Activated naive CD4-positive, alpha-beta T cell treated with anti-CD3 and anti-CD28 coated beads, Interleukin-2, amount 50 U/mL, for 24 hours (primary cell): ENCODE results near the gene FLVCR2.

ENCODE experiments used
- H3K27ac Mint-ChIP-seq: one replicate; pipeline ENCODE4 v1.8.0; 2021; ENCODE audit warnings: mild to moderate bottlenecking, mixed read lengths
- H3K27me3 Mint-ChIP-seq: one replicate; pipeline ENCODE4 v1.8.0; 2021; ENCODE audit warnings: mixed read lengths
- H3K36me3 Mint-ChIP-seq: one replicate; pipeline ENCODE4 v1.8.0; 2021; ENCODE audit warnings: mixed read lengths
- H3K4me1 Mint-ChIP-seq: one replicate; pipeline ENCODE4 v1.8.0; 2021; ENCODE audit warnings: mixed read lengths
- H3K4me3 Mint-ChIP-seq: one replicate; pipeline ENCODE4 v1.8.0; 2021; ENCODE audit warnings: mild to moderate bottlenecking, mixed read lengths
- H3K9me3 Mint-ChIP-seq: one replicate; pipeline ENCODE4 v1.8.0; 2021; ENCODE audit warnings: mixed read lengths

The FLVCR2 gene

DNA sequence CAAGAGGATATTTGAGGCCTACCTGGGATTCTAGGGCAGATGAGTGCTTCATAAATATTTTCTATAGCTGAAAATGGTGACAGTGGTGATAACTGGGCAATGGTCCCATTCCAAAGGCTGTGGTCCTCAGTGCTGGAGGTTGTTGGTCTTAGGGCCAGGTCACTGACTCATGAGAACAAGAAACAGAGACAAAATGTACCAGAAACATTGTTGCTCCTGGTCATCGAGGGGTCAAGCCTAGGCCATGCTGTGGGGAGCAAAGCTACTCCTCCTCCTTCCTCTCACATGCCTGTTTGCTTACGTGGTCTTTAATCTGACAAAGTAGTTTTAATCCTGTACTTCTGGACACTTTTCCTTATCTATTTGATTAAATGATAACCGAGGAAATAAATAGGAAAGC is 48.4 kb downstream of the FLVCR2 start:
- Mint-ChIP-seq H3K27me3 (no peaks in the 10 kb centered on the region), H3K9me3 (no peaks in the 10 kb centered on the region), H3K4me1 (no peaks in the 10 kb centered on the region), H3K36me3 (peaks cover 3% of the 10 kb centered on the region), H3K4me3 (no peak overlapping the region), H3K27ac (no peak overlapping the region)

DNA sequence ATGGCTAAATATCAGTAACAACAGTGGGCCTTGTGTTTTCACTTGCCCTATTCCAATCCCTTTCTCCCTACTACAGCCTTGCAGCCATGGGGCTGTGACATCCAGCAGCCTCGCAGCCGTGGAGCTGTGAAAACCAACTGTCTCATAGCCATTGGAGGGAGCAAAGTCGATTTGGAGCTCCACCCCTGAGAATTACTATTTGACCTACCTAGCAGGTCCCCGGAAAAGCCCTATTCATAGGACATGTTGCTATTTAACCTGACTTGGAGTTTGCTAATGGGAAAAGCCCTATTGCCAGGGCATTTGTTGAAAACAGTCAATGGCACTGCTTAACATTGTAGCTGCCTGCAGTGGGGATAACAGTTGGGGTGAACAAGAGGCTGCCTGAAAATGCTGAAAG is 49.0 kb downstream of the FLVCR2 start:
- Mint-ChIP-seq H3K9me3 (no peaks in the 10 kb centered on the region), H3K4me3 (no peak overlapping the region), H3K27ac (no peak overlapping the region), H3K4me1 (no peaks in the 10 kb centered on the region), H3K36me3 (peaks cover 3% of the 10 kb centered on the region), H3K27me3 (no peaks in the 10 kb centered on the region)

DNA sequence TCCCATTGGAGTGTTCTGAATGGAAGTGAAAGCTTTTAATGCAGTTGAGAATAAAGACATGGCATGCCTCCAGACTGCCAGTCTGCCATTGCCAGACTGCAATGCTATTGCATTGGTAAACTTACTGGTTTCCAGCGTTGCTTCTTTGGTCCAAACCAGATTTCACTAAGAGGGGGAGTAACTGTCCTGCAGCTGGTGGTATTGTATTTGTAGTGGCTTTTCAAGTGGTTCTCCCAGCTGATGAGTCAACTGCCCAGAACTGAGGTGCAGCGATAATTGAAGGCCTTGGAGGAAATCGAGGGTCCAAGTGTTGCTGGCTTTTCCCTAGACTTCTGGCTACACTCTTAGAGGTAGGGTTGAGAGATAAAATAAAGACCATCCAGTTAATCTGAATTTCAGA is 50.4 kb downstream of the FLVCR2 start:
- no peak overlapping the region for H3K4me3 Mint-ChIP-seq
- no peaks in the 10 kb centered on the region for H3K9me3 Mint-ChIP-seq
- peaks cover 3% of the 10 kb centered on the region for H3K36me3 Mint-ChIP-seq
- H3K27me3 Mint-ChIP-seq = no peaks in the 10 kb centered on the region
- H3K27ac Mint-ChIP-seq = no peak overlapping the region
- H3K4me1 Mint-ChIP-seq = no peaks in the 10 kb centered on the region

DNA sequence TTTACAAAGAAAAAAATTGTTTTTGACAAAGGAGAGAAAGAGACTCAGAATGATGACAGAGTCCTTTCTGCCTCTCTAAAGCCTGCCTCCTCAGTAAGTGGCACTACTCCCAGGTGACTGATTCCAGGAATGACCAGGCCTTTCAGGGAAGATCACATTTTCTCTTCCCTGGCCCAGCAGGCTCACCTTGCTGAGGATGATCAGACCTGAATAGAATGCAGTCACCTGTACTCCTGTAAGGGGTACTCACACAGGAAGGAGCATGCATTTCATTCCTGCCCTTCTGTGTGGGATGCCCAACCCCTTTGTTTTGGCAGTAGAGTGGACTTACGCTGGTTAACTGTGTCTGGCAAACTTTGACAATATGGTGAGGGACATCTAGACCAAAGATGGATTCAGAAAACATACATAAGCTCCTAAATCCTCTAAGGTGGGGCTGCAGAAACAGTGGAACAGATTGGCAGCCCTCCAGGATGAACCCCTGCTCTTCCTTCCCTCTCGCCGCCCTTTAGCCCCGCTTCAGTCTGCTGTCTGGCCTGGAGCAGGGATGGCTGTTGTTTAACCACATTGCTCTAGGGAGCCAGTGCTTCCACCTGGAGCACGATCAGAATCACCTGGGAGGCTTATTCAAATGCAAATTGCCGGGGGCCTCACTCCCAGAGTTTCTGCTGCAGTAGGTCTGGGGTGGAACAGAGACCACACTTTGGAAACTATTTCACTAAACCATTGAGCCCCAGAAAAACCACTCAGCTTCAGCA is 52.5 kb downstream of the FLVCR2 start:
- H3K4me1 Mint-ChIP-seq = no peaks in the 10 kb centered on the region
- no peaks in the 10 kb centered on the region for H3K27me3 Mint-ChIP-seq
- H3K4me3 Mint-ChIP-seq = no peak overlapping the region
- H3K9me3 Mint-ChIP-seq = no peaks in the 10 kb centered on the region
- no peaks in the 10 kb centered on the region for H3K36me3 Mint-ChIP-seq
- H3K27ac Mint-ChIP-seq = no peak overlapping the region

DNA sequence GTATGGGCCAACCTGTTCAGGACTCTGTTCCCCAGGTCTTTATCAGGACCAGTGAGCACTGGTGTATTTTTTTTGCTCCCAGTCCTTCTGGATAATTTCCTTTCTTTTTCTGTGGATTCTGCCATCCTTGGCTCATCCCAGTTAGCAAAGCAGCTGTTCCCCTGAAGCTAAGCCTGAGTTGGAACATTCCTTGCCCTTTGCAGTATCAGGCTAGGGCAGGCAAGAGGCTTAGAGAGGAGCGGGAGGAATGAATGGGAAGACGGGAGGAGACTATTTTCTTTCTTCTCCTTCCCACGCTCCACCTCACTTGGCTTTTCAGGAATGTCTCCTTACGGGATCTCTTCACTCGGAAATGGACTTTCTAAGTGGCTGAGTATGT is 53.0 kb downstream of the FLVCR2 start:
- no peaks in the 10 kb centered on the region for H3K27me3 Mint-ChIP-seq
- no peak overlapping the region for H3K4me3 Mint-ChIP-seq
- H3K36me3 Mint-ChIP-seq = no peaks in the 10 kb centered on the region
- H3K4me1 Mint-ChIP-seq = no peaks in the 10 kb centered on the region
- H3K9me3 Mint-ChIP-seq = no peaks in the 10 kb centered on the region
- no peak overlapping the region for H3K27ac Mint-ChIP-seq

DNA sequence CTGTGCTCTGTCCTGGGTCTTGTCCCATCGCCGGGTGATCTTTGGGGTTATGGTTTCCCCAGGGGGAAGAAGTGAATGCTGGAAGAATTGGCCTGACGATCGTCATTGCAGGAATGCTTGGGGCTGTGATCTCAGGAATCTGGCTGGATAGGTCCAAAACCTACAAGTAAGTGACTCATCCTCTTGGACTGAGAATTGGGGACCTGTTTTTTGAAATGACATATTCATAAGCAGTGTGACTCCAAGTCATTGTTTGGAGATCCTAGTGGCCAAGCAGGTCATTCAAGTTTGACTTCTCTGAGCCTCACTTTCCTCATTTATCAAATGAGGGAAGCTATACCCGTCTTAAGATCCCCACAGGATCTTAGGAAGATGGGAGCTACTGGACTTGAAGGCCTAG is 56.4 kb downstream of the FLVCR2 start:
- H3K36me3 Mint-ChIP-seq = peaks cover 6% of the 10 kb centered on the region
- H3K4me3 Mint-ChIP-seq = no peak overlapping the region
- H3K9me3 Mint-ChIP-seq = no peaks in the 10 kb centered on the region
- no peak overlapping the region for H3K27ac Mint-ChIP-seq
- H3K27me3 Mint-ChIP-seq = no peaks in the 10 kb centered on the region
- no peaks in the 10 kb centered on the region for H3K4me1 Mint-ChIP-seq

DNA sequence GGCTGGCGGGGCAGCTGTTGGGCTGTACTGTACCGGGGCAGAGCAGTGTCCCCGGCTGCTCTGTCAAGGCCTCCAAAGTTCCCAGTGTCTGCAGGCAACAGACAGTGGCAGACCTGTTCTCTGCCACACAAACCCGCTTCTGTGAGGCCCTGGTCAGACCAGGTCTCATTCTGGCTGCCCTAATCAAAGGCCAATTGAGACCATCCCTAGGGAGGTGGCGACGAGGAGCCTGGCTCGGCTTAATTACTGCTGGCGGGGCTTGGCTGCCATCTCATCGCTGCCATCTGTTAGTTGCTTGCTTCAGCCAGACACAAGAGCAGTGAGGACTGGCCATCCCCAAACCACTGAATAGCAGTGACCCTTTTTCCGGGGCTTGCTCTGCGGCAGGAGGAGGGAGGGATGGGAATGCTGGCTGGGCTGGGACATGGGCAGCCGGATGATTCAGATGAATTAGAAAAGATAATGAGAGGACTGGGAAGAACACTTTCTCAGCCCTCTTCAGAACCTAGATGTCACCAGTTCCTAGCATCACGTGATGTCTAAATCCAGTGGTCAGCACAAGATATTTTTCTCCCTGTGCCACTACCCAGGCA is 57.8 kb downstream of the FLVCR2 start:
- no peak overlapping the region for H3K4me3 Mint-ChIP-seq
- H3K27me3 Mint-ChIP-seq = no peaks in the 10 kb centered on the region
- no peaks in the 10 kb centered on the region for H3K9me3 Mint-ChIP-seq
- no peak overlapping the region for H3K27ac Mint-ChIP-seq
- no peaks in the 10 kb centered on the region for H3K4me1 Mint-ChIP-seq
- H3K36me3 Mint-ChIP-seq = peaks cover 9% of the 10 kb centered on the region

DNA sequence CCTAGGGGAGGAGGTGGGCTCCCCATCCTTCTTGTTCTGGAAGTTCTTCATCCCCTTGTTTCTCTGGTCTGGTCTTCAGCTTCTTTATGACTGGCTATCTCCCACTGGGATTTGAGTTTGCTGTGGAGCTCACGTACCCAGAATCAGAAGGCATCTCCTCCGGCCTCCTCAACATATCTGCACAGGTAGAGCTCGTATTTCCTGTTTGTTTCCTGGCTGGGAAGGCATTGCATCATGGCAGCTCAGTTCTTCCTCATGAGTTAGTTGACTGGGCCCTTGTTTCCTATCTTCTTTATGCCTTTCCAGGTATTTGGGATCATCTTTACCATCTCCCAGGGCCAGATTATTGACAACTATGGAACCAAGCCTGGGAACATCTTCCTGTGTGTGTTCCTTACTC is 62.5 kb downstream of the FLVCR2 start:
- Mint-ChIP-seq H3K9me3 (no peaks in the 10 kb centered on the region), H3K4me1 (no peaks in the 10 kb centered on the region), H3K36me3 (peaks cover 10% of the 10 kb centered on the region), H3K27ac (no peak overlapping the region), H3K4me3 (no peak overlapping the region), H3K27me3 (no peaks in the 10 kb centered on the region)

DNA sequence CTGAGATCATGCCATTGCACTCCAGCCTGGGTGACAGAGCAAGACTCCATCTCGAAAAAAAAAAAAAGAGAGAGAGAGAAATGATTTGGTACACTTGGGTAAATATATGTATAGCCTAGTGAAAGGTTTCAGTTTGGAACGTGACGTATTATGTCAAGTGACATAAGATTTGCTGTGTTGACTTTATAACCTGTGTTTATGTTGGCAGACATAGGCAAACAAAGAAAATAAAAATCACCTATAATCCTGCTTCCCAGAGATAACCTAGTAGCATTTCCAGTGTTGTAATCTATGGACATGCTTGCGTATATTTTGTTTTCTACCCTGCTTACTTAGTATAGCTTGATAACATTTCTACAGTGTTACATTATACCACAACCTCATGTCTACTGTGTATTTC is 65.6 kb downstream of the FLVCR2 start:
- H3K9me3 Mint-ChIP-seq = no peaks in the 10 kb centered on the region
- peaks cover 12% of the 10 kb centered on the region for H3K36me3 Mint-ChIP-seq
- no peak overlapping the region for H3K4me3 Mint-ChIP-seq

DNA sequence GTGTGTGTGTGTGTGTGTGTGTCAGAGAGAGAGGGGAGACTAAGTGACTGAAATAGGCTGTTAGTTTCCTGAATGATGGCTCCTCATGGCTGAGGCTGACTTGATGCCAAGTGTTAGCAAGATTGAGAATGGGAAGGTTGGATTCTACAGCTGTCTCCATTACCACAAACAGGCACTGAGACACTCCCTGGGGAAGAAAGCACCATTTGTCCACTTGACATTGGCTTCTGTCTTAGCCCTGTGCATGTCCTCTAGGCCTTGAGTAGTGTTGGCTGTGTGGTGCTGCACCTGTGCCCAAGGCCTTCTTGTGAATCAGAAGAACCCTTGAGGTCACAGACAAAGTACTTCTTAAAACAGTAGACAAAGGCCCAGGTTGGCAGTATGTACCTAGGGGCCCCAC is 66.6 kb downstream of the FLVCR2 start:
- H3K27ac Mint-ChIP-seq = peak overlapping the region; percentile 19
- no peaks in the 10 kb centered on the region for H3K9me3 Mint-ChIP-seq
- H3K4me1 Mint-ChIP-seq = no peaks in the 10 kb centered on the region
- H3K4me3 Mint-ChIP-seq = no peak overlapping the region
- peaks cover 9% of the 10 kb centered on the region for H3K36me3 Mint-ChIP-seq
- no peaks in the 10 kb centered on the region for H3K27me3 Mint-ChIP-seq

More for the DNA sequence above, 65.6 kb downstream of the FLVCR2 start:
- Mint-ChIP-seq H3K27ac (no peak overlapping the region), H3K27me3 (no peaks in the 10 kb centered on the region), H3K4me1 (no peaks in the 10 kb centered on the region)

DNA sequence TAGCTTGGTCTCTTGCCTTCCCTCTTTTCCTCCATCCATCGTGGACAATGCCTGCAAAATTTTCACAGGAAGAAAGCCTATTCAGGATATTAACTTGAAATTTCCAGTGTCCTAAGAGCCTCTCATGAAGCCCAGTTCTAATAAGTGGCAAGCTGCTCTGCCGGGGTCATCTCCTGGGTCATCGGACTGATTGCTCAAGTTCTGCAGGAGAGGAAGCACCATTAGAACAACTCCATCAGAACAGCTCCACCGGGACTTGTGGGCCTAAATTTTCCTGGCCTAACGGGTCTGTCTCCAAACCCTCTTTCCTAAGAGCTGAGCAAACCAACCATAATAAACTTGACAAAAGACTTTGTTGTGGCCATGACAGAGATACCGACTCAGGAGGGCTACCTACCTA is 68.3 kb downstream of the FLVCR2 start:
- H3K4me3 Mint-ChIP-seq = no peak overlapping the region

DNA sequence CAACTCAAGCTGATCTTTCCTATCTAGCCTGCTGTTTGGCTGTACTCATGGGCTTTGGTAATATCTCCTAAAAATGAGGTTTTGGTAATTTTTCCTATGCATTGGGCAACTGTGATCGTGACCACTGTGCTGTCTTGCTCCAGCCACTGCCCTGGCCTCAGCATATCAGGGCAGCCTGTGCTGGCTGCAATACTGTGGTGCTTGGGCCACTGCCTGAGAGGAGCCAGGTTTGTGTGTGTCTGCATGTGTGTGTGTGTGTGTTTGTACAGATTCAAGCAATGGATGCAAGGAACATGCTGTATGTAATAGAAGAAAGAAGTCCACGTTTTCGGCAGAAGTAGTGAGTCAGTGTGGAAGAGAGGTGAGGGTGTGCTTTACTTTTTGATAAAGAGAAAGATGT is 69.2 kb downstream of the FLVCR2 start:
- Mint-ChIP-seq H3K4me3 (no peak overlapping the region), H3K36me3 (peaks cover 16% of the 10 kb centered on the region), H3K9me3 (no peaks in the 10 kb centered on the region), H3K27me3 (no peaks in the 10 kb centered on the region), H3K27ac (no peak overlapping the region), H3K4me1 (no peaks in the 10 kb centered on the region)

More for the DNA sequence above, 68.3 kb downstream of the FLVCR2 start:
- Mint-ChIP-seq H3K27me3 (no peaks in the 10 kb centered on the region), H3K27ac (no peak overlapping the region), H3K9me3 (no peaks in the 10 kb centered on the region), H3K36me3 (peaks cover 16% of the 10 kb centered on the region), H3K4me1 (no peaks in the 10 kb centered on the region)

DNA sequence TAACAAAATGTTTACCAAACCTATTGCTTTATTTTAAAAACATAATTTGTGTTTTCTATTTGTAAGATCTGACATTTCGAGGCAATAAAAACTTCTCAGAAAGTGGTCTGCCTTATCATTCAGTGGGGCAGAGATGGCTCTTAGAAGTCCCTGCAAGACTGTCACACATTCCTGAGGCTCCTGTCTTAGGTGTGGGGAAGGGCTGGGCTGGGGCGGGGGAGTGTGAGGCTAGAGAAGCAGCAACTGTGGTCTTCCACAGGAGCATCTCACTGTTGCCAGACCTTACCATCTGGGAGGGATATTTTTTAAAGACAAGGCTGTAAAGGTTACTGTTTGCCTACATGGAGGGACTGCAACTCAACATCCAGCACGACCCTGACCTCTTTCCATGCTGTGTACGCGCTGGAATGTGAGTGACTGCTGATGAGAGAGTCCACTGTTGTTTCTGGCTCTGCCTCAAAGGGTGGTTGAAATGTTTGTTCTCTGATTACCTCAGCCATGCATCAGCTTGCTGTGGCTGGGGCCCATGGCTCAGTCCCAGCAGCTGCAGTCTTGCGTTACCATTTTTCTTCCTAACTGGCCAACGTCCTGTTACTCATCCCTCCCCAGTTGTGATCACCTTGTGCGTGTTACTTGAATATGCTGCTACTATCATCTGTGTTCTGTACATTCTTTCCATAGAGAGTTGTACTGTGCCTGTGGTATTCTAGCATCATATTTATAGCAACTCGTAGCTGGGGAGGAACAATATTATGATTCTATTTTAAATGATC is 69.8 kb downstream of the FLVCR2 start:
- Mint-ChIP-seq H3K4me1 (no peaks in the 10 kb centered on the region), H3K27me3 (no peaks in the 10 kb centered on the region), H3K4me3 (no peak overlapping the region), H3K36me3 (peaks cover 18% of the 10 kb centered on the region), H3K9me3 (no peaks in the 10 kb centered on the region), H3K27ac (no peak overlapping the region)

DNA sequence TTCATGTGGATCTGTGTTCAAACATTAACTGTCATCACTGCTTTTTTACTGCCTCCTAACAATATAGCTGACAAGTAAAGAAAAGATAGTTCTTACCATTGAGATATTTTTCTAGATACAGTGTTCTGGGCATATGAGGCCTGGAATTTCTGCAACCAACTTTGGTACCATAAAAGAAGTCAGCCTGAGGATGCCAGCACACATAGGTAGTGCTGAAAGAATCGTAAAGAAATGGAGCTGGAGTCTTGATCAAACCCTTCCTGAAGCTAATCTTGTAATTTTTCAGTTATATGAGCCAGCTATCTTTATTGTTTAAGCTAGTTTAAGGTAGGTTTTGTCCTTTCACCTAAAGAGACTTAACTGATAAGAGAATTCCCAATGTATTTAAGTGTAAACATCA is 70.9 kb downstream of the FLVCR2 start:
- Mint-ChIP-seq H3K36me3 (peaks cover 23% of the 10 kb centered on the region), H3K27me3 (no peaks in the 10 kb centered on the region), H3K27ac (no peak overlapping the region)

DNA sequence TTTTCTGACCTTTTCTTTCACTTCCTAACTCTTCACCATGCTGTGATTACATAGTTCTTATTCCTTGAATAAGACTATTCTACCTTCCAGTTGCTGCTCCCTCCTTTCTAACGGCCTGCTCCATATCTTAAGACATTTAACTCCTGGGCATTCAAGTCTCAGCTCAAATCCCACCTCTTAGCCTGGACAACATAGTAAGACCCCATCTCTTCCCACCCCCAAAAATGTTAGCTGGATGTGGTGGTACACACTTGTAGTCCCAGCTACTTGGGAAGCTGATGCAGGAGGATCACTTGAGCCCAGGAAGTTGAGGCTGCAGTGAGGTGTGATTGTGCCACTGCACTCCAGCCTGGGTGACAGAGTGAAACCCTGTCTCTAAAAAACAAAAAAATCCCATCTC is 71.4 kb downstream of the FLVCR2 start:
- no peak overlapping the region for H3K27ac Mint-ChIP-seq
- H3K4me1 Mint-ChIP-seq = peaks cover 4% of the 10 kb centered on the region
- peaks cover 23% of the 10 kb centered on the region for H3K36me3 Mint-ChIP-seq
- no peaks in the 10 kb centered on the region for H3K27me3 Mint-ChIP-seq
- H3K9me3 Mint-ChIP-seq = no peaks in the 10 kb centered on the region
- no peak overlapping the region for H3K4me3 Mint-ChIP-seq

More for the DNA sequence above, 70.9 kb downstream of the FLVCR2 start:
- Mint-ChIP-seq H3K4me3 (no peak overlapping the region), H3K9me3 (no peaks in the 10 kb centered on the region), H3K4me1 (peaks cover 4% of the 10 kb centered on the region)
